ENCODE measurements around the gene PGS1. TPM values are rescaled to one million over a fixed set of nuclear protein-coding genes. Genes with fewer than 3 reads are reported as not detected.
A peak's percentile ranks its signal among the peaks of the same experiment; 100 is the strongest.

Gene PGS1
- total and polyA plus RNA-seq, 2 donors from 2014 or later = 15.6 to 65.4 TPM

GRCh38 chr17:78441271-78441971 is 63.0 kb downstream of the PGS1 start:
- no peaks in the 10 kb centered on the region for H3K36me3 ChIP-seq (ENCODE audit: control insufficient read depth in 2 of 3, insufficient read depth in 3 of 3, low read length in 3 of 3)
- H3K4me1 ChIP-seq (ENCODE audit: control insufficient read depth in 2 of 3, insufficient read depth in 2 of 3, low read depth in 1 of 3, low read length in 3 of 3) = peaks cover 0 to 2% (median 0%) of the 10 kb centered on the region in 3 donors
- no peaks in the 10 kb centered on the region for H3K9me3 ChIP-seq (ENCODE audit: control insufficient read depth in 2 of 3, insufficient read depth in 1 of 3, low read length in 3 of 3)
- intact Hi-C loops (cut with DNase I) = no loop called here
- H3K9ac ChIP-seq (ENCODE audit: low read length in 3 of 3) = no peak overlapping the region
- FAIRE-seq = no peak
- H3K27me3 ChIP-seq (ENCODE audit: control insufficient read depth, insufficient read depth, low read length) = no peaks in the 10 kb centered on the region
- no peak for TF ChIP-seq CTCF (IDR thresholded peaks at IDR 0.05; ENCODE audit: borderline replicate concordance, extremely low read depth, insufficient read depth)
- H3K4me3 ChIP-seq (ENCODE audit: low read length in 3 of 3) = no peak overlapping the region
- no peak overlapping the region for H3K27ac ChIP-seq (ENCODE audit: low read depth in 2 of 2, low read length in 2 of 2)
- no peak for DNase-seq

GRCh38 chr17:78442648-78443218 is 64.3 kb downstream of the PGS1 start:
- intact Hi-C loops (cut with DNase I) = no loop called here
- Histone ChIP-seq H3K9me3 (ENCODE audit: control insufficient read depth in 2 of 3, insufficient read depth in 1 of 3, low read length in 3 of 3) (no peaks in the 10 kb centered on the region), H3K4me3 (ENCODE audit: low read length in 3 of 3) (no peak overlapping the region), H3K9ac (ENCODE audit: low read length in 3 of 3) (no peak overlapping the region), H3K36me3 (ENCODE audit: control insufficient read depth in 2 of 3, insufficient read depth in 3 of 3, low read length in 3 of 3) (no peaks in the 10 kb centered on the region), H3K27me3 (ENCODE audit: control insufficient read depth, insufficient read depth, low read length) (no peaks in the 10 kb centered on the region), H3K4me1 (ENCODE audit: control insufficient read depth in 2 of 3, insufficient read depth in 2 of 3, low read depth in 1 of 3, low read length in 3 of 3) (peaks cover 0 to 2% (median 0%) of the 10 kb centered on the region in 3 donors), H3K27ac (ENCODE audit: low read depth in 2 of 2, low read length in 2 of 2) (no peak overlapping the region)
- no peak for FAIRE-seq
- TF ChIP-seq CTCF (IDR thresholded peaks at IDR 0.05; ENCODE audit: borderline replicate concordance, extremely low read depth, insufficient read depth) = no peak
- DNase-seq = peak in 3 of 5 donors; percentile 23 to 89 (median 48)

DNA sequence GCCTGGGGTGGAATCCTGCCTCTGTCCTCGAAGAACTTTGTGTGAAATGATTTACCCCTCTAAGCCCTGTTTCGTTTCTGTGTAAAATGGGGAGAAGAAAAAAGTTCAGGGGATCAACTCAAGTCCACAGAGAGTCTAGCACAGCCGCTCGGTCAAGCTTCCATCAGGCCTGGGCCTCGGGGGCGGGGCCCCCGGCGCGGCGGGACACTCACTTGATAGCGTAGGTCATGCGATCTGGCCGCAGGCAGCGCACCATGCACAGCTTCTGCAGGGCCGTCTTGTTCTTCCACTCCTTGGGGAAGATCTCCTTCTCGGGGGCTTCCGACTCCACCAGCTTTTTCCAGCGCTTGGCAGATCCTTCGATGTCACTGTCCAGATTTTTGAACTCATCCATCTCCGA is 65.9 kb downstream of the PGS1 start:
- H3K9me3 ChIP-seq (ENCODE audit: control insufficient read depth in 2 of 3, insufficient read depth in 1 of 3, low read length in 3 of 3) = no peaks in the 10 kb centered on the region
- H3K4me3 ChIP-seq (ENCODE audit: low read length in 3 of 3) = no peak overlapping the region
- DNase-seq (no peak), FAIRE-seq (no peak)
- no peaks in the 10 kb centered on the region for H3K36me3 ChIP-seq (ENCODE audit: control insufficient read depth in 2 of 3, insufficient read depth in 3 of 3, low read length in 3 of 3)
- no peak overlapping the region for H3K9ac ChIP-seq (ENCODE audit: low read length in 3 of 3)
- intact Hi-C loops (cut with DNase I) = no loop called here
- peaks cover 0 to 2% (median 0%) of the 10 kb centered on the region in 3 donors for H3K4me1 ChIP-seq (ENCODE audit: control insufficient read depth in 2 of 3, insufficient read depth in 2 of 3, low read depth in 1 of 3, low read length in 3 of 3)
- no peaks in the 10 kb centered on the region for H3K27me3 ChIP-seq (ENCODE audit: control insufficient read depth, insufficient read depth, low read length)
- no peak for TF ChIP-seq CTCF (IDR thresholded peaks at IDR 0.05; ENCODE audit: borderline replicate concordance, extremely low read depth, insufficient read depth)
- H3K27ac ChIP-seq (ENCODE audit: low read depth in 2 of 2, low read length in 2 of 2) = no peak overlapping the region

All from kidney (tissue), 14 donors.